ENCODE measurements around the gene ANKRD63. TPM values are rescaled to one million over a fixed set of nuclear protein-coding genes. Genes with fewer than 3 reads are reported as not detected.

Gene ANKRD63
- total RNA-seq, 1 experiment from 2014 or later, result 2.5 TPM

GRCh38 chr15:40272485-40273056, 10.3 kb downstream of the ANKRD63 start:
- Histone ChIP-seq H3K27ac (ENCODE audit: low read depth, low read length, poor library complexity, severe bottlenecking) (no peak overlapping the region), H3K4me1 (ENCODE audit: insufficient read depth, low read length, poor library complexity, severe bottlenecking) (peaks cover 6% of the 10 kb centered on the region), H3K27me3 (replicated peaks; ENCODE audit: insufficient read depth, low read depth, low read length, poor library complexity) (no peaks in the 10 kb centered on the region), H3K9me3 (ENCODE audit: low read depth, low read length, poor library complexity, severe bottlenecking) (no peaks in the 10 kb centered on the region), H3K36me3 (ENCODE audit: insufficient read depth, low read length, poor library complexity, severe bottlenecking) (no peaks in the 10 kb centered on the region), H3K4me3 (ENCODE audit: low read depth, low read length, poor library complexity, severe bottlenecking) (no peak overlapping the region)
- BruUV-seq (replicated peaks), result no TSS peak
- intact Hi-C loops (cut with micrococcal nuclease; ENCODE audit: unreplicated experiment), result loop anchor here (10.0 kb wide), 3 partner anchors 388 to 1568 kb away; no protein-coding TSS in a partner anchor
- no peak for DNase-seq (ENCODE audit: low spot score)
- TF ChIP-seq, protein P1, sequence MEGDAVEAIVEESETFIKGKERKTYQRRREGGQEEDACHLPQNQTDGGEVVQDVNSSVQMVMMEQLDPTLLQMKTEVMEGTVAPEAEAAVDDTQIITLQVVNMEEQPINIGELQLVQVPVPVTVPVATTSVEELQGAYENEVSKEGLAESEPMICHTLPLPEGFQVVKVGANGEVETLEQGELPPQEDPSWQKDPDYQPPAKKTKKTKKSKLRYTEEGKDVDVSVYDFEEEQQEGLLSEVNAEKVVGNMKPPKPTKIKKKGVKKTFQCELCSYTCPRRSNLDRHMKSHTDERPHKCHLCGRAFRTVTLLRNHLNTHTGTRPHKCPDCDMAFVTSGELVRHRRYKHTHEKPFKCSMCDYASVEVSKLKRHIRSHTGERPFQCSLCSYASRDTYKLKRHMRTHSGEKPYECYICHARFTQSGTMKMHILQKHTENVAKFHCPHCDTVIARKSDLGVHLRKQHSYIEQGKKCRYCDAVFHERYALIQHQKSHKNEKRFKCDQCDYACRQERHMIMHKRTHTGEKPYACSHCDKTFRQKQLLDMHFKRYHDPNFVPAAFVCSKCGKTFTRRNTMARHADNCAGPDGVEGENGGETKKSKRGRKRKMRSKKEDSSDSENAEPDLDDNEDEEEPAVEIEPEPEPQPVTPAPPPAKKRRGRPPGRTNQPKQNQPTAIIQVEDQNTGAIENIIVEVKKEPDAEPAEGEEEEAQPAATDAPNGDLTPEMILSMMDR (conservative IDR thresholded peaks at IDR 0.05; ENCODE audit: low read depth, low read length), result 0 out of 2 replicates have a peak, but pooled peaks have one; percentile 22
- no peak for TF ChIP-seq EZH2 (IDR thresholded peaks at IDR 0.05; ENCODE audit: borderline replicate concordance, low read depth, low read length, poor library complexity, severe bottlenecking)
- ChIA-PET CTCF (interaction anchor here (1.2 to 3.0 kb wide), 3 partner anchors 11 to 227 kb away, joined by 3 to 25 read pairs (median 4); partner anchors contain the start of gene ANKRD63), POLR2A (ENCODE audit: low non-redundant PET) (interaction anchor here (0.7 kb wide), 1 partner anchor 225 kb away, joined by 5 read pairs; no protein-coding TSS in a partner anchor)

GRCh38 chr15:40271685-40272484, 11.0 kb downstream of the ANKRD63 start:
- ChIA-PET POLR2A (ENCODE audit: low non-redundant PET) (no interaction called here), CTCF (interaction anchor here (1.2 to 3.0 kb wide), 2 partner anchors 54 to 227 kb away, joined by 4 to 25 read pairs; no protein-coding TSS in a partner anchor)
- TF ChIP-seq, protein P1 (conservative IDR thresholded peaks at IDR 0.05; ENCODE audit: low read depth, low read length), result no peak
- TF ChIP-seq EZH2 (IDR thresholded peaks at IDR 0.05; ENCODE audit: borderline replicate concordance, low read depth, low read length, poor library complexity, severe bottlenecking), result no peak
- no TSS peak for BruUV-seq (replicated peaks)
- Histone ChIP-seq H3K36me3 (ENCODE audit: insufficient read depth, low read length, poor library complexity, severe bottlenecking) (no peaks in the 10 kb centered on the region), H3K4me3 (ENCODE audit: low read depth, low read length, poor library complexity, severe bottlenecking) (no peak overlapping the region), H3K27me3 (replicated peaks; ENCODE audit: insufficient read depth, low read depth, low read length, poor library complexity) (no peaks in the 10 kb centered on the region), H3K4me1 (ENCODE audit: insufficient read depth, low read length, poor library complexity, severe bottlenecking) (no peaks in the 10 kb centered on the region), H3K9me3 (ENCODE audit: low read depth, low read length, poor library complexity, severe bottlenecking) (no peaks in the 10 kb centered on the region), H3K27ac (ENCODE audit: low read depth, low read length, poor library complexity, severe bottlenecking) (no peak overlapping the region)
- intact Hi-C loops (cut with micrococcal nuclease; ENCODE audit: unreplicated experiment), result loop anchor here (10.0 kb wide), 3 partner anchors 387 to 1567 kb away; no protein-coding TSS in a partner anchor
- DNase-seq (ENCODE audit: low spot score), result no peak

DNA sequence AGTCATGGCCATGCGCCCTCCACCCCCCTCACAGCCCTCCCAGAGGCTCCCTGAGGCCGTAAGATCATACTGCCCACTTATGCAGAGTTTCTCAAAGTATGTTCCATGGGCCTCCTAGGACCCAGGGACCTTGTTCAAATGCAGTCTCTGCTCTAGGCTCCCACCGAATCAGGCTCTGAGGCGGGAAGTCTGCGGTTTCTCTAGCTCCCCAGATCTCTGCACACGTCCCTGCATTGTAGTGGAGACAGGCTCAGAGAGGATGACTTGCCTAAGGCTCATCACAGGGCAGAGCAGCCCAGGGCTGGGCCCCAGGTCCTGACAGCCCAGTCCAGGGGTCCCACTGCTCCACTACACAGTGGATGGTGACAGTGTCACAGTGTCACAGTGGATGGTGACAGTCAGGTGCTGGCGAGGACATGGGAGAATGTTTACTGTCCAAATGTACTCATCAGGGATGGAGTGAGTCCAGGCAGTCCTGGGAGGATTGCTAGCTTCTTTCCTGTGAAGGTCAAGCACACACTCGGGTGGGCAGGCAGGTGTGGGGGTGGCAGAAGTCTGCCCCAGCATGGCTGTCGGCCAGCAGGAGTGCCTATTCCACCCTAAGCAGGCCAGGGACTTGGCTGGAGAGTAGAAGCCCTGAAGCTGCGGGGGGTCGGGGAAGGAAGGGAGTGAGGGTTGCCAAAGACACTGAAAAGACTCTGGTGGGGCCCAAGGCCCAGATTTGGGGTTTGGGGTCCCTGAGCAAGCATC, 12.4 kb downstream of the ANKRD63 start:
- no peak for DNase-seq (ENCODE audit: low spot score)
- Histone ChIP-seq H3K4me1 (ENCODE audit: insufficient read depth, low read length, poor library complexity, severe bottlenecking) (no peaks in the 10 kb centered on the region), H3K27me3 (replicated peaks; ENCODE audit: insufficient read depth, low read depth, low read length, poor library complexity) (no peaks in the 10 kb centered on the region), H3K9me3 (ENCODE audit: low read depth, low read length, poor library complexity, severe bottlenecking) (no peaks in the 10 kb centered on the region), H3K27ac (ENCODE audit: low read depth, low read length, poor library complexity, severe bottlenecking) (no peak overlapping the region), H3K36me3 (ENCODE audit: insufficient read depth, low read length, poor library complexity, severe bottlenecking) (no peaks in the 10 kb centered on the region), H3K4me3 (ENCODE audit: low read depth, low read length, poor library complexity, severe bottlenecking) (no peak overlapping the region)
- no TSS peak for BruUV-seq (replicated peaks)
- ChIA-PET POLR2A (ENCODE audit: low non-redundant PET) (no interaction called here), CTCF (interaction anchor here (1.2 to 1.3 kb wide), 2 partner anchors 9 to 14 kb away, joined by 3 to 5 read pairs; no protein-coding TSS in a partner anchor)
- TF ChIP-seq, protein P1 (conservative IDR thresholded peaks at IDR 0.05; ENCODE audit: low read depth, low read length), result no peak
- TF ChIP-seq EZH2 (IDR thresholded peaks at IDR 0.05; ENCODE audit: borderline replicate concordance, low read depth, low read length, poor library complexity, severe bottlenecking), result no peak
- intact Hi-C loops (cut with micrococcal nuclease; ENCODE audit: unreplicated experiment), result loop anchor here (10.0 kb wide), 3 partner anchors 386 to 1566 kb away; no protein-coding TSS in a partner anchor

All from A673 (cell line).